D721Med (cell line): ENCODE results near the gene CD96.

Source experiments
- DNase-seq: peaks from one replicate; pipeline ENCODE4 v3.0.0; 2011; ENCODE audit warnings: low spot score; ENCODE audit not compliant: insufficient read length
- FAIRE-seq: peaks from 2 replicates; lab custom pipeline; 2011; peaks lifted over from hg19 to GRCh38; lab: Jason Lieb, UNC
- TF ChIP-seq, protein P1 (sequence below): IDR thresholded peaks from 2 replicates; pipeline ENCODE4 v1.5.1; 2012; ENCODE audit warnings: mild to moderate bottlenecking, control low read depth; ENCODE audit not compliant: insufficient read depth; ENCODE audit errors: missing control alignments

The CD96 gene

DNA sequence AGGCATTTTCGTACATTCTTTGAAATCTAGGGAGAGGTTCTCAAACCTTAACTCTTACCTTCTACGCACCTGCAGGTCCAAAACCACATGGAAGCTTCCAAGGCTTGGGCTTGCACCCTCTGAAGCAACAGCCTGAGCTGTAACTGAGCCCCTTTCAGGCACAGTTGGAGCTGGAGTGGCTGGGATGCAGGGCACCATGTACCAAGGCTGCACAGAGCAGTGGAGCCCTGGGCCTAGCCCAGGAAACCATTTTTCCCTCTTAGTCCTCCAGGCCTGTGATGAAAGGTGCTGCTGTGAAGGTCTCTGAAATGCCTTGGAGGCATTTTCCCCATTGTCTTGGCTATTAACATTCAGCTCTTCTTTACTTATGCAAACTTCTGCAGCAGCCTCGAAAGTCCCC is 120.0 kb downstream of the CD96 start:
- FAIRE-seq (no peak), DNase-seq (no peak)
- TF ChIP-seq, protein P1, sequence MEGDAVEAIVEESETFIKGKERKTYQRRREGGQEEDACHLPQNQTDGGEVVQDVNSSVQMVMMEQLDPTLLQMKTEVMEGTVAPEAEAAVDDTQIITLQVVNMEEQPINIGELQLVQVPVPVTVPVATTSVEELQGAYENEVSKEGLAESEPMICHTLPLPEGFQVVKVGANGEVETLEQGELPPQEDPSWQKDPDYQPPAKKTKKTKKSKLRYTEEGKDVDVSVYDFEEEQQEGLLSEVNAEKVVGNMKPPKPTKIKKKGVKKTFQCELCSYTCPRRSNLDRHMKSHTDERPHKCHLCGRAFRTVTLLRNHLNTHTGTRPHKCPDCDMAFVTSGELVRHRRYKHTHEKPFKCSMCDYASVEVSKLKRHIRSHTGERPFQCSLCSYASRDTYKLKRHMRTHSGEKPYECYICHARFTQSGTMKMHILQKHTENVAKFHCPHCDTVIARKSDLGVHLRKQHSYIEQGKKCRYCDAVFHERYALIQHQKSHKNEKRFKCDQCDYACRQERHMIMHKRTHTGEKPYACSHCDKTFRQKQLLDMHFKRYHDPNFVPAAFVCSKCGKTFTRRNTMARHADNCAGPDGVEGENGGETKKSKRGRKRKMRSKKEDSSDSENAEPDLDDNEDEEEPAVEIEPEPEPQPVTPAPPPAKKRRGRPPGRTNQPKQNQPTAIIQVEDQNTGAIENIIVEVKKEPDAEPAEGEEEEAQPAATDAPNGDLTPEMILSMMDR: no peak

DNA sequence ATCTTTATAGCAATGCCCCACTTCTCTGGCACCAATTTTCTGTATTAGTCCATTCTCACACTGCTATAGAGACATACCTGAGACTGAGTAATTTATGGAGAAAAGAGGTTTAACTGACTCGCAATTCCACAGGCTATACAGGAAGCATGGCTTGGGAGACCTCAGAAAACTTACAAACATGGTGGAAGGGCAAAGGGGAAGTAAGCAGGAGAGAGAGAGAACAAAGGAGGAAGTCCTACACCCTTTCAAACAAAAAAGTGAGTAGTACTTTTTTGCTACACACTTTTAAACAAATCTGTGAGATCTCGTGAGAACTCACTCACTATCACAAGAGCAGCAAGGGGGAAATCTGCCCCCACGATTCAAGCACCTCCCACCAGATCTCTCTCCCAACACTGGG is 120.9 kb downstream of the CD96 start:
- DNase-seq (no peak), FAIRE-seq (no peak)
- TF ChIP-seq, protein P1: no peak

DNA sequence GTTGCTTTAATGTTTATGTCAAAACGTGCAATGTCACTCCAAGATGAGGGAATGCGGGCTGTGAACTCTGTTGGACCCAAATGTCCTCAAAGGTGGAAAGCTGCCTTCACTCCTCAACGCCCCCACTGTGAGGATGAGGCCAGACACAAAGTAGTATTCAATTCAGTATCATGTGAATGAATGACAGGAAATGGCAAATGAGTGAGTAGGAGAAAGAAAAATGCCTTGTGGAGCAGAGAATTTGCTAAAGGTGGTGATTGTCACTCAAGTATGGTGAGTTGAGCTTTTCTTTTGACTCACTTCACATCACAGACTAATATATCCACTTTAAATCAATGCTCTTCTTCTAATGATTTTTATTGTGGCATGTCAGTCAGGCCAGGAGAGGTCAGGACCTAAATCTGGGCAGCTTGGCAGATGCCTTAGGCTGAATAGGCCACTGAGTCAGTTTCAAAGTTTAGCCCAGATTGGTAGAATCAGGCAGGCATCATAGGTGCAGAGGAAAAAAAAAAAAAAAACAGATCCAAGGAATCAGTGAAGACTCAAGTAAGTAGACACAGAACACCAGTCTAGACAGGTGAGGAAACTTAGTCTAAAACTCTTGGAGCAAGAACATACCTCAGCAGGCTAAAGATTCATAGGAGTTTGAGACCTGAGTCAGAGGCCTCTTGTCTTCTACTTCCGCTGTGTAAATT is 124.2 kb downstream of the CD96 start:
- TF ChIP-seq, protein P1: no peak
- DNase-seq: no peak
- FAIRE-seq: no peak

DNA sequence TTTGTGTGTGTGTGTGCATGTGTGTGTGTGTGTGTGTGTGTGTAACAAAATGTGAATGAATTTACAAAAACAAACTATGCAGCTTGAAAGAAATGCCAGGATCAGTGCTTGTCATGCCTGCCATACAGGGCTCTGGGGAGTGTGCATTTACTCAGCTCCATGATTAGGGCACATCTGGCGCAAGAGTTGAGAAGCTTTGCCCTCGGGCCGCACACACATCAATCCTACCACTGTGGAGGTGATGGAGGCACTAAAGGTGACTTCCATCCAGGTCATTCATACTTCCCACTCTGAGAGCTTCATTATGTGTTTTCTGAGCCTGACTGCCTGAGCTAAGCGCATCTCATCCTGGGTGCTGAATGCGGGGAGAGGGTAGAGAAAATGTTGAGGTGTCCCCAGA is 125.2 kb downstream of the CD96 start:
- DNase-seq (no peak), FAIRE-seq (no peak)
- TF ChIP-seq, protein P1: no peak

DNA sequence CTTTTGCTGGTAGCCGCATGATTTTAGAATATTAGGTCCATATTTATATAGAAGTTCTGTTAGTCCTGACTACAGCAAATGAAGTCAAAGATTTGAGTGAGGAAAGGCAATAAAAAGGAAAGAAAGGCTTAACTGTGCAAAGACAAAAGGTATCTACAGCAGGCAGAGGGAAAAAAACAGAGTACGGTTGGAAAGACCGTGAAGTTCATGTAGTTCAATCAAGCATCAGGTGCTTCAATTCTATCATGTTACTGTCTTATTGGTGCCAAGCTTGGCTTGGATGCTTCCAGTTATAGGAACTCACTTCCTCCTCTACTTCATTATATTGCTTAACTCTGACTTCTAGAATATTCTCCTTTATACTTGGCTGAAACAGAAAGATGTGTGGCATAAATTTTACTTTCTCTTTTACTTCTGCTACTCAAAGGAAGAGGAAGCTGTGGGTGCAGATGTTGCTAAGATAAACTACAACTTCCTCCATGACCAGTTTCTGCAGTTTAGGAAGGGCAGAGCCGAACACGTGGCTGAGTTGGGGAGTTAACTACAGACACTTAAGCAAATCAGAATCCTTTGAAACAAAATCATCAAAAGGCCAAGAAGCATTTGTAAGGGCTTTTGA is 125.7 kb downstream of the CD96 start:
- FAIRE-seq: no peak
- DNase-seq: no peak
- TF ChIP-seq, protein P1: no peak

DNA sequence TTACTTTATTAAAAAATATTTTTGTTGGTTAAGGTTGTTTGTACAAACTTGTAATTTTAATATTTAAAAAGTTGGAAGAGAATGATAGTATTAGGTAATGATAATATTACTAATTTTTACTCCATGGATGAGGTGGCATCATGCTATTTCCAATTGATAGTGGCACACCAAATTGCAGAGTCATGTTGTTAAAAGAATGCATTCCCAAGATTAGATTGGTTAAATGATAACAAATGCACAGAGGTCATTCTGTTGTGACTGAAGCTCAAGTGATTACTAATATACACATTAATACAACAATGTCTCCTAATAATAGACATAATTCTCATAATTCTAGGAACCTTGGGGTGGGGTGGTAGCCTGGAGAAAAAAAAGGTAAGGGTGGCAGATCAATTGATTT is 126.3 kb downstream of the CD96 start:
- FAIRE-seq: no peak

More for the DNA sequence above, 126.3 kb downstream of the CD96 start:
- TF ChIP-seq, protein P1: no peak
- no peak for DNase-seq
